Panc1 (cell line): Measurements from ENCODE around the gene RRAGC. TPM values are rescaled to one million over a fixed set of nuclear protein-coding genes. Genes with fewer than 3 reads are reported as not detected.

Source experiments
- ATAC-seq: fragments of 200-7000 bp; cut with Tn5 transposase; 2 replicates; pipeline ENCODE4 v1.9.1; 2020; ENCODE audit warnings: mild to moderate bottlenecking, moderate library complexity
- BruUV-seq: library from RNA; stranded (reverse); fragments of 400-500 nt; replicated peaks from 2 replicates; lab custom pipeline; 2021; lab: Mats Ljungman, UMichigan
- CTCF ChIA-PET: fragments of 300-600 bp; sonication (Branson Sonifier 250); formaldehyde crosslinking; loops from one replicate; lab custom pipeline; 2022; ENCODE audit warnings: antibody characterized with exemption; lab: Charles Lee
- POLR2A ChIA-PET: fragments of 300-600 bp; sonication (Branson Sonifier 250); formaldehyde crosslinking; loops from one replicate; lab custom pipeline; 2022; ENCODE audit warnings: antibody characterized with exemption; lab: Charles Lee
- DNase-seq: peaks from one replicate; pipeline ENCODE4 v3.0.0-alpha.2; 2010; ENCODE audit warnings: low read depth, low spot score
- H3K27ac ChIP-seq: 2 replicates; pipeline ENCODE4 v1.5.1; 2011; ENCODE audit warnings: mild to moderate bottlenecking, low read length, inconsistent platforms
- H3K27me3 ChIP-seq: fragments of 200-500 bp; sonication (Bioruptor generic); 2 replicates; pipeline ENCODE4 v1.6.0; 2014; ENCODE audit warnings: low read length, inconsistent platforms; ENCODE audit not compliant: control insufficient read depth, insufficient read depth
- H3K36me3 ChIP-seq: fragments of 200-500 bp; sonication (Bioruptor generic); 2 replicates; pipeline ENCODE4 v1.5.1; 2014; ENCODE audit warnings: inconsistent platforms, mild to moderate bottlenecking, low read length, moderate library complexity; ENCODE audit not compliant: control insufficient read depth, insufficient read depth
- H3K4me1 ChIP-seq: 2 replicates; pipeline ENCODE4 v1.5.1; 2011; ENCODE audit warnings: inconsistent platforms, mild to moderate bottlenecking, low read length, moderate library complexity; ENCODE audit not compliant: control insufficient read depth, insufficient read depth
- H3K4me3 ChIP-seq, 2 experiments: 2 replicates each; pipeline ENCODE4 v1.5.1; 2011 to 2012; ENCODE audit warnings: low read depth in 2 of 2, low read length in 2 of 2, mild to moderate bottlenecking in 2 of 2, inconsistent platforms in 1 of 2, moderate library complexity in 1 of 2
- H3K9me3 ChIP-seq: fragments of 200-500 bp; sonication (Bioruptor generic); 2 replicates; pipeline ENCODE4 v1.5.1; 2014; ENCODE audit warnings: low read depth, mild to moderate bottlenecking, inconsistent platforms, low read length, moderate library complexity; ENCODE audit not compliant: control insufficient read depth, insufficient read depth
- POLR2AphosphoS5 ChIP-seq: IDR thresholded peaks from 2 replicates; pipeline ENCODE4 v1.6.1; 2012; ENCODE audit warnings: mild to moderate bottlenecking, low read depth, low read length, moderate library complexity
- REST ChIP-seq, 2 experiments: IDR thresholded peaks; 2 replicates each; pipeline ENCODE4 v1.6.1; 2011 to 2012; ENCODE audit warnings: low read depth in 2 of 2, control low read depth in 1 of 2, low read length in 1 of 2, mild to moderate bottlenecking in 1 of 2, moderate library complexity in 1 of 2; ENCODE audit not compliant: insufficient read depth in 1 of 2
- SIN3A ChIP-seq: IDR thresholded peaks from 2 replicates; pipeline ENCODE4 v1.6.1; 2012; ENCODE audit warnings: low read depth, mild to moderate bottlenecking, low read length, moderate library complexity, borderline replicate concordance; ENCODE audit not compliant: insufficient read depth
- TCF7L2 ChIP-seq: IDR thresholded peaks from 2 replicates; pipeline ENCODE4 v1.6.1; 2011; ENCODE audit warnings: mild to moderate bottlenecking, low read depth, low read length, inconsistent platforms
- in situ Hi-C: cut with HindIII; loops from 2 replicates; pipeline ENCODE4 v1.10.0; 2016; ENCODE audit warnings: low sequenced_read_pairs, low pct_unique_long_range_greater_than_20kb
- intact Hi-C: fragments of 100-400 bp; cut with micrococcal nuclease; formaldehyde crosslinking; loops from one replicate; pipeline ENCODE4 v1.10.0; 2022; ENCODE audit not compliant: unreplicated experiment
- total RNA-seq: library from RNA; stranded (reverse); gene quantifications from one replicate; pipeline ENCODE4 v1.2.1, GENCODE V29; 2021; ENCODE audit not compliant: unreplicated experiment
- TF ChIP-seq, protein P1 (sequence below): fragments of 450-650 bp; IDR thresholded peaks from 2 replicates; pipeline ENCODE4 v1.5.1; 2017; ENCODE audit warnings: mild to moderate bottlenecking

The RRAGC gene
- total RNA-seq, 1 experiment from 2014 or later, result 44.3 TPM

- ChIA-PET CTCF (interaction anchor here (0.7 kb wide), 1 partner anchor 138 kb away, joined by 3 read pairs; no protein-coding TSS in a partner anchor), POLR2A (interaction anchor here (0.5 to 0.6 kb wide), 4 partner anchors 9 to 202 kb away, joined by 4 to 6 read pairs (median 6); no protein-coding TSS in a partner anchor)
- ATAC-seq, result peak; percentile 32
- peak overlapping the region; percentile 83 for H3K27ac ChIP-seq
- in situ Hi-C loops, result no loop called here
- H3K27me3 ChIP-seq, result no peaks in the 10 kb centered on the region
- intact Hi-C loops, result loop anchor here (10.0 kb wide), 1 partner anchor 92 kb away; no protein-coding TSS in a partner anchor
- TF ChIP-seq SIN3A (0 out of 2 replicates have a peak, but pooled peaks have one; percentile 40), REST (IDR thresholded peaks at IDR 0.05; ENCODE audit: insufficient read depth in 1 of 2, low read depth in 2 of 2, low read length in 1 of 2) (no peak)
- H3K9me3 ChIP-seq, result no peaks in the 10 kb centered on the region
- DNase-seq, result no peak
- H3K4me1 ChIP-seq, result peaks cover 18% of the 10 kb centered on the region
- H3K36me3 ChIP-seq, result peaks cover 3% of the 10 kb centered on the region
- peak overlapping the region; percentile 86 to 96 for H3K4me3 ChIP-seq
- BruUV-seq, result no TSS peak
Observed at GRCh38 chr1:38872401-38873026, 12.9 kb upstream of the RRAGC start.

GRCh38 chr1:38870996-38871395, 11.4 kb upstream of the RRAGC start:
- DNase-seq (no peak), ATAC-seq (no peak)
- in situ Hi-C loops, result no loop called here
- Histone ChIP-seq H3K4me3 (no peak overlapping the region), H3K9me3 (no peaks in the 10 kb centered on the region), H3K27me3 (no peaks in the 10 kb centered on the region), H3K36me3 (peaks cover 3% of the 10 kb centered on the region), H3K4me1 (peaks cover 18% of the 10 kb centered on the region), H3K27ac (no peak overlapping the region)
- BruUV-seq, result no TSS peak
- POLR2A ChIA-PET, result interaction anchor here (0.6 kb wide), 1 partner anchor 23 kb away, joined by 5 read pairs; no protein-coding TSS in a partner anchor
- CTCF ChIA-PET, result no interaction called here
- no peak for TF ChIP-seq SIN3A
- no peak for TF ChIP-seq POLR2AphosphoS5
- TF ChIP-seq, protein P1, sequence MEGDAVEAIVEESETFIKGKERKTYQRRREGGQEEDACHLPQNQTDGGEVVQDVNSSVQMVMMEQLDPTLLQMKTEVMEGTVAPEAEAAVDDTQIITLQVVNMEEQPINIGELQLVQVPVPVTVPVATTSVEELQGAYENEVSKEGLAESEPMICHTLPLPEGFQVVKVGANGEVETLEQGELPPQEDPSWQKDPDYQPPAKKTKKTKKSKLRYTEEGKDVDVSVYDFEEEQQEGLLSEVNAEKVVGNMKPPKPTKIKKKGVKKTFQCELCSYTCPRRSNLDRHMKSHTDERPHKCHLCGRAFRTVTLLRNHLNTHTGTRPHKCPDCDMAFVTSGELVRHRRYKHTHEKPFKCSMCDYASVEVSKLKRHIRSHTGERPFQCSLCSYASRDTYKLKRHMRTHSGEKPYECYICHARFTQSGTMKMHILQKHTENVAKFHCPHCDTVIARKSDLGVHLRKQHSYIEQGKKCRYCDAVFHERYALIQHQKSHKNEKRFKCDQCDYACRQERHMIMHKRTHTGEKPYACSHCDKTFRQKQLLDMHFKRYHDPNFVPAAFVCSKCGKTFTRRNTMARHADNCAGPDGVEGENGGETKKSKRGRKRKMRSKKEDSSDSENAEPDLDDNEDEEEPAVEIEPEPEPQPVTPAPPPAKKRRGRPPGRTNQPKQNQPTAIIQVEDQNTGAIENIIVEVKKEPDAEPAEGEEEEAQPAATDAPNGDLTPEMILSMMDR, result no peak
- no peak for TF ChIP-seq TCF7L2
- TF ChIP-seq REST (IDR thresholded peaks at IDR 0.05; ENCODE audit: insufficient read depth in 1 of 2, low read depth in 2 of 2, low read length in 1 of 2), result no peak
- intact Hi-C loops, result loop anchor here (10.0 kb wide), 1 partner anchor 94 kb away; no protein-coding TSS in a partner anchor
